ENCODE measurements around the gene SLC29A1. TPM values are rescaled to one million over a fixed set of nuclear protein-coding genes. Genes with fewer than 3 reads are reported as not detected.

SLC29A1 gene
- total and polyA plus RNA-seq, 2 donors (not counting 1 experiment from before 2014, with no cell fraction given): 6.0 to 7.3 TPM

DNA sequence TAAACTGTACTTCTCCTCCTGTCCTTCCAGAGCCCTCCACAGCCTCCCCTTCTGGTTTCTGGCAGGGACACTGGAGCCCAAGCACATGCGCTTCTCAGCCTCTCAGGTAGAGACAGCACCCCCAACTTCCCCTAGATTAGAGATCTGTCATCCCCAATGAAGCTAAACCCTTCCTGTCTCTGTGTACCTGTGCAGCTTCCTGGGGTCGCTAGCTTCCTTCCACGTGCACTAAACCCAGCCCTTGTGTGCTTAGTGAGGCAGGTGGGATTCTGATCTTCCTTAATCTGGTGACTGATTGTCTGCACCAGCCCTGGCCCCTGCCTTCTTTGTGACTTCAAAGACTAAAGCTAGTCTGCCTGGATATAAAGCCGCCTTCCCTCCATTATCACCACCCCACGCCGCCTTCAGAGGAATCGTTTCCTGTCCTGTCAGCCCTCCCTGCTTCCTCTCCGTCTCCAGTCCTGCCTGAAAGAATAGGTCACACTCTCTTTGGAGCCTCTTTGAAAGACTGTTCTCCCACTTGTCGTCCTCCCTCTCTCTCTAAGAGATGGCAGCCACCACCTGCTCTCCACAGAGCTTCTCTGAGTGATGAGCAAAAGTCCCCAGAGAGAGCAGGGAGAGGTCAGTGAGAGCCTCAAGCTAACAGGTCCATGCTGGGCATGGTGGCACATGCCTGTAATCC is 37.3 kb upstream of the SLC29A1 start:
- H3K9me3 Mint-ChIP-seq (ENCODE audit: insufficient read depth): no peaks in the 10 kb centered on the region
- Histone ChIP-seq H3K4me2 (replicated peaks; ENCODE audit: low read depth, low read length, poor library complexity, severe bottlenecking) (no peak overlapping the region), H3K27ac (ENCODE audit: low read length in 2 of 2) (no peak overlapping the region), H3K9me3 (ENCODE audit: control extremely low read depth in 1 of 3, control insufficient read depth in 2 of 3, insufficient read depth in 1 of 3, low read length in 2 of 3) (no peaks in the 10 kb centered on the region), H3K27me3 (replicated peaks in 1 of 4; ENCODE audit: control extremely low read depth in 1 of 4, control insufficient read depth in 3 of 4, insufficient read depth in 4 of 4, low read length in 3 of 4) (peaks cover 0 to 4% (median 0%) of the 10 kb centered on the region in 4 experiments), H4K20me1 (ENCODE audit: control insufficient read depth, insufficient read depth, low read length, poor library complexity, severe bottlenecking) (no peaks in the 10 kb centered on the region), H2AFZ (ENCODE audit: insufficient read depth, low read depth, low read length, poor library complexity, severe bottlenecking) (no peak overlapping the region), H3K4me1 (ENCODE audit: control insufficient read depth in 2 of 2, insufficient read depth in 2 of 2, low read length in 2 of 2) (no peaks in the 10 kb centered on the region), H3K79me2 (ENCODE audit: control insufficient read depth, insufficient read depth, low read length) (no peaks in the 10 kb centered on the region), H3K4me3 (ENCODE audit: control extremely low read depth in 1 of 5, extremely low read depth in 1 of 5, insufficient read depth in 1 of 5, low read depth in 2 of 5, low read length in 4 of 5) (no peak overlapping the region), H3K9ac (ENCODE audit: low read length) (no peak overlapping the region), H3K36me3 (replicated peaks in 1 of 2; ENCODE audit: control extremely low read depth in 1 of 2, control insufficient read depth in 1 of 2, extremely low read depth in 1 of 2, insufficient read depth in 2 of 2, low read length in 1 of 2) (no peaks in the 10 kb centered on the region)
- ChIA-PET POLR2A (no interaction called here), CTCF (interaction anchor here (1.5 to 2.1 kb wide), 2 partner anchors 13 to 152 kb away, joined by 3 to 6 read pairs; no protein-coding TSS in a partner anchor)
- intact Hi-C loops (cut with micrococcal nuclease): no loop called here
- peaks cover 17% of the 10 kb centered on the region for H3K27me3 Mint-ChIP-seq
- ATAC-seq (ENCODE audit: low read depth) (no peak), DNase-seq (no peak)
- H3K4me1 Mint-ChIP-seq: no peaks in the 10 kb centered on the region
- H3K27ac Mint-ChIP-seq: no peak overlapping the region
- no peak overlapping the region for H3K4me3 Mint-ChIP-seq
- TF ChIP-seq EZH2 (IDR thresholded peaks at IDR 0.05; ENCODE audit: borderline replicate concordance, insufficient read depth, low read depth, low read length, poor library complexity, severe bottlenecking): no peak
- TF ChIP-seq CTCF (IDR thresholded peaks at IDR 0.05): no peak
- 53% methylated on average over 6 of the region's 9 CpGs for WGBS (ENCODE audit: insufficient coverage)

DNA sequence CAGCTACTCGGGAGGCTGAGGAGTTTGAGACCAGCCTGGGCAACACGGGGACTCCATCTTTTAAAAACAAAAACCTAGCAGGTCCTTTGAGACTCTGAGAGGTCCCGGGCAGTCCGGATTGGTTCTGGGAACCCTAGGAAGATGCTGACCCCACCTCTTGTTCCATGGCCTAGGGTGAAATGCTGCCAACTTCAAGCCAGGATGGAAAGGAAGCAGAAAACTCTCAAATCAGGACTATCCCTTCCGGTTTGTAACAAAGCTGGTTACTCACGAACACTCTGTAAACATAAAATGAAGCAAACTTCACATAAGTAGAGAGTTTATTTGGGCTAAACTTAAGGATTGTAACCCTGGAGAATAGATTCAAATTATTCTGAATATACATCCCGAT is 36.8 kb upstream of the SLC29A1 start:
- CTCF ChIA-PET: interaction anchor here (2.1 kb wide), 1 partner anchor 14 kb away, joined by 6 read pairs; no protein-coding TSS in a partner anchor
- POLR2A ChIA-PET: no interaction called here
- no peak overlapping the region for H3K27ac ChIP-seq (ENCODE audit: low read length in 2 of 2)
- peaks cover 17% of the 10 kb centered on the region for H3K27me3 Mint-ChIP-seq
- H3K27ac Mint-ChIP-seq: no peak overlapping the region
- no peak overlapping the region for H2AFZ ChIP-seq (ENCODE audit: insufficient read depth, low read depth, low read length, poor library complexity, severe bottlenecking)
- no peaks in the 10 kb centered on the region for H3K9me3 Mint-ChIP-seq (ENCODE audit: insufficient read depth)
- intact Hi-C loops (cut with micrococcal nuclease): no loop called here
- H3K4me3 ChIP-seq (ENCODE audit: control extremely low read depth in 1 of 5, extremely low read depth in 1 of 5, insufficient read depth in 1 of 5, low read depth in 2 of 5, low read length in 4 of 5): no peak overlapping the region
- H3K4me2 ChIP-seq (replicated peaks; ENCODE audit: low read depth, low read length, poor library complexity, severe bottlenecking): no peak overlapping the region
- WGBS (ENCODE audit: insufficient coverage): 94% methylated on average over 4 of the region's 7 CpGs
- H3K27me3 ChIP-seq (replicated peaks in 1 of 4; ENCODE audit: control extremely low read depth in 1 of 4, control insufficient read depth in 3 of 4, insufficient read depth in 4 of 4, low read length in 3 of 4): peaks cover 0 to 4% (median 0%) of the 10 kb centered on the region in 4 experiments
- no peaks in the 10 kb centered on the region for H4K20me1 ChIP-seq (ENCODE audit: control insufficient read depth, insufficient read depth, low read length, poor library complexity, severe bottlenecking)
- no peak for TF ChIP-seq CTCF (IDR thresholded peaks at IDR 0.05)
- TF ChIP-seq EZH2 (IDR thresholded peaks at IDR 0.05; ENCODE audit: borderline replicate concordance, insufficient read depth, low read depth, low read length, poor library complexity, severe bottlenecking): no peak
- H3K9ac ChIP-seq (ENCODE audit: low read length): no peak overlapping the region
- H3K36me3 ChIP-seq (replicated peaks in 1 of 2; ENCODE audit: control extremely low read depth in 1 of 2, control insufficient read depth in 1 of 2, extremely low read depth in 1 of 2, insufficient read depth in 2 of 2, low read length in 1 of 2): no peaks in the 10 kb centered on the region
- H3K4me1 Mint-ChIP-seq: no peaks in the 10 kb centered on the region
- ATAC-seq (ENCODE audit: low read depth): no peak
- no peak for DNase-seq
- no peaks in the 10 kb centered on the region for H3K9me3 ChIP-seq (ENCODE audit: control extremely low read depth in 1 of 3, control insufficient read depth in 2 of 3, insufficient read depth in 1 of 3, low read length in 2 of 3)
- no peak overlapping the region for H3K4me3 Mint-ChIP-seq
- no peaks in the 10 kb centered on the region for H3K4me1 ChIP-seq (ENCODE audit: control insufficient read depth in 2 of 2, insufficient read depth in 2 of 2, low read length in 2 of 2)
- H3K79me2 ChIP-seq (ENCODE audit: control insufficient read depth, insufficient read depth, low read length): no peaks in the 10 kb centered on the region
